HG02970 (cell line): Measurements from ENCODE around the gene ABAT.
"Not testable (repeated sequence)": the region's sequence is repeated elsewhere in the genome, so short reads cannot be mapped to it uniquely, and the experiment has no call there.

ENCODE experiments used
- ATAC-seq: cut with Tn5 transposase; IDR thresholded peaks from one replicate; pipeline ENCODE4 v1.9.1; 2021; ENCODE audit warnings: mild to moderate bottlenecking, moderate library complexity, moderate number of reproducible peaks; ENCODE audit not compliant: unreplicated experiment, low FRiP score

ABAT gene

GRCh38 chr16:8773537-8773936, 99.1 kb downstream of the ABAT start:
- no peak for ATAC-seq

- no peak for ATAC-seq
Observed at GRCh38 chr16:8774208-8774607, 99.8 kb downstream of the ABAT start.

GRCh38 chr16:8775359-8775758, 100.9 kb downstream of the ABAT start:
- ATAC-seq: no peak

- no peak for ATAC-seq
Observed at GRCh38 chr16:8776129-8776584, 101.7 kb downstream of the ABAT start.

- no peak for ATAC-seq
Observed at GRCh38 chr16:8777217-8777616, 102.8 kb downstream of the ABAT start.

GRCh38 chr16:8781797-8782196, 107.4 kb downstream of the ABAT start:
- ATAC-seq: no peak

GRCh38 chr16:8782673-8783072, 108.3 kb downstream of the ABAT start:
- no peak for ATAC-seq

- ATAC-seq: no peak
Observed at GRCh38 chr16:8785408-8785807, 111.0 kb downstream of the ABAT start.

- ATAC-seq: not testable (repeated sequence)
Observed at GRCh38 chr16:8786316-8786715, 111.9 kb downstream of the ABAT start.

- ATAC-seq: no peak
Observed at GRCh38 chr16:8788578-8789172, 114.3 kb downstream of the ABAT start.

- no peak for ATAC-seq
Observed at GRCh38 chr16:8795091-8795490, 120.7 kb downstream of the ABAT start.

- no peak for ATAC-seq
Observed at GRCh38 chr16:8795818-8796217, 121.4 kb downstream of the ABAT start.

GRCh38 chr16:8796469-8797363, 122.3 kb downstream of the ABAT start:
- no peak for ATAC-seq

GRCh38 chr16:8797364-8798173, 123.2 kb downstream of the ABAT start, which contains the start of the genes PMM2 and TMEM186:
Gene PMM2 (plus strand): TSS chr16:8797839. CDS start chr16:8797883, 44 bp downstream.
Gene TMEM186 (minus strand): TSS chr16:8797639. CDS start chr16:8797614, 25 bp downstream.
- peak; percentile 87 for ATAC-seq

GRCh38 chr16:8798174-8798527, 123.7 kb downstream of the ABAT start:
- no peak for ATAC-seq

GRCh38 chr16:8798535-8799157, 124.2 kb downstream of the ABAT start:
- ATAC-seq: no peak

- no peak for ATAC-seq
Observed at GRCh38 chr16:8801701-8802100, 127.3 kb downstream of the ABAT start.

GRCh38 chr16:8803733-8804132, 129.3 kb downstream of the ABAT start:
- not testable (repeated sequence) for ATAC-seq

GRCh38 chr16:8804313-8804712, 129.9 kb downstream of the ABAT start:
- no peak for ATAC-seq

- ATAC-seq: no peak
Observed at GRCh38 chr16:8806272-8806983, 132.0 kb downstream of the ABAT start.
